8988T (cell line): Measurements from ENCODE around the gene SERPINA3.
"Not testable (repeated sequence)": the region's sequence is repeated elsewhere in the genome, so short reads cannot be mapped to it uniquely, and the experiment has no call there.

ENCODE experiments used
- DNase-seq: peaks from one replicate; pipeline ENCODE4 v3.0.0; 2011

Gene SERPINA3

GRCh38 chr14:94612174-94612573, at the start of gene SERPINA3:
SERPINA3 (plus strand) TSS chr14:94612391; CDS start chr14:94614442, 2,051 bp downstream.
- no peak for DNase-seq

DNA sequence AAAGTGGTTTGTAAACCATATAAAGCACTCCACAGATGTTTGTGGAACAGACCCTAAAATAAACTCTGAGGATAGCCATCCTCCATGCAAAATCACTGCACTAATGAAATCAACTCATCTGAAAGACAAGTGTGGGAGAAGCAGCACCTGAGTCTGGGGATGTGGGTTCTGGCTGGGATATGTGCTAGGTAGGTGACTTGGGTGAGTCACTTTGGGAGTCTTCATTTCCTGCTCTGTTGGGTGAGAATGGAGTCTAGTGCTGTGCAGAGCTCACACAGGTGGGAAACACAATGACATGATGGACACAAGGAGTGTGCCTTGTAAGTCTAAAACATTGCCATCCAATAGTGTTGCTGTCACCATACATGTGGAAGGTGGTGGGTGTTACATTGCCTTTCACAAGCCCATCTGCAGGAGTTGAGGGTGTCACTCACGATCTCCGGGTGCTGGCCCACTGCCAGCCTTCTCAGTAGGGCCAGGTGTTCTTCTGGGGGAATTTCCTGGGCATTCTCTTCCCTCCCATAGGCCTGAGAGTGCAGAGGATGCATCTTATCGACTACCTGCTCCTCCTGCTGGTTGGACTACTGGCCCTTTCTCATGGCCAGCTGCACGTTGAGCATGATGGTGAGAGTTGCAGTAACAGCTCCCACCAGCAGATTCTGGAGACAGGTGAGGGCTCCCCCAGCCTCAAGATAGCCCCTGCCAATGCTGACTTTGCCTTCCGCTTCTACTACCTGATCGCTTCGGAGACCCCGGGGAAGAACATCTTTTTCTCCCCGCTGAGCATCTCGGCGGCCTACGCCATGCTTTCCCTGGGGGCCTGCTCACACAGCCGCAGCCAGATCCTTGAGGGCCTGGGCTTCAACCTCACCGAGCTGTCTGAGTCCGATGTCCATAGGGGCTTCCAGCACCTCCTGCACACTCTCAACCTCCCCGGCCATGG, 49.0 kb upstream of the SERPINA3 start:
- no peak for DNase-seq

- no peak for DNase-seq
Observed at GRCh38 chr14:94564381-94564780, 47.8 kb upstream of the SERPINA3 start.

DNA sequence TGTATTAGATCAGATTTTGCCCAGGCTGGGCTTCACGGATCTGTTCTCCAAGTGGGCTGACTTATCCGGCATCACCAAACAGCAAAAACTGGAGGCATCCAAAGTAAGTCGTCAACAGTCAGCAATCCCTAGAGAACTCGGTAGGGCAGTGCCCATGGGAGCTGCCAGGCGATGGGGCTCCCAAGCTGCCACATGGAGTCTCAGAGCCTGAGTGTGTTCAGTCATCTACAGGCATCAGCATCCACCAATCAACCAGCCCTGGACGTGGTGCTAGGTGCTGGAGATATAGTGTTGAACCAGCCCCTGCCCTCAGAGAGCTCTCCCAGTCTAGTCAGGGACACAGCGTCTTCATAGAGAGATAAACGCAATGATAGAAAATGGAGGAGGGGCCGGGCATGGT, 44.0 kb upstream of the SERPINA3 start:
- DNase-seq, result no peak

GRCh38 chr14:94569381-94570001, 42.7 kb upstream of the SERPINA3 start:
- no peak for DNase-seq

- DNase-seq, result no peak
Observed at GRCh38 chr14:94570002-94570400, 42.2 kb upstream of the SERPINA3 start.

DNA sequence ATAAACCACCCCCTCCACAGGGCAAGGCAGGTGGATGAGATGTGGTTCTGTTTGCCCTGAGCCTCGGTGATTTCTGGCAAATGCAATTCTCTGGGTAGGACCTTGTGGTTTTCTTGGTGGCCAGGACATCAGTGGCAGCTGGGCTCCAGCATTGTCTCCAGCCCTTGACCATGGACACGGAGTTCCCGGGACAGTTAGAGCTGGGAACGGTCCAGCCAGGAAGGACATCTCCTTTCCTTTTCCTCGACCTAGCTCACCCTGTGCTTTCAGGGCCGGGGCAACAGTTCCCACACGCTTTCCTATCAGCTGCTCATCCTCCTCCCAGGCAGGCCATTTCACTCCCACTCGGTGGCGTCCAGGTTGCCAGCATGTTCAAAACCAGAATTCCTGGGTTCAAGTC, 41.8 kb upstream of the SERPINA3 start:
- DNase-seq, result no peak

- DNase-seq, result no peak
Observed at GRCh38 chr14:94571395-94571794, 40.8 kb upstream of the SERPINA3 start.

DNA sequence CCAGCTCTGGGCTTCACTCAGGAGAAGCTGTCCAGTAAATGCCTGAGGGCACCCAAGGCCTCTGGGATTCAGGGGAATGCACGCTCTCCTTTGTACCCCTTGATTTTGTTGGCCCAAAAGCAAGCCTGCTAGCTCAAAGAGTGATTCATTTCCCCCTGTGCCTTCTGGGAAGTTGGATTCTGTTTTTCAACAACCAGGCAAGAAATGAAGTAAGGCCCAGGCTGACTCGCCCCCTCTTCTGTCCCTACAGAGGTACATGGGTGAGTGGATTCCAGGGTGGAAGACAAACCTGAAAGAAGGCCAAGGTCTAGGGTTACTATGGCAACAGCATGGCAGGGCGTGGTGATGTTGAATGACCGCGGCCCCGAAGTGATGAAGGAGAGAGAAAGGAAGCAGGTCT, 40.2 kb upstream of the SERPINA3 start:
- DNase-seq, result no peak

DNA sequence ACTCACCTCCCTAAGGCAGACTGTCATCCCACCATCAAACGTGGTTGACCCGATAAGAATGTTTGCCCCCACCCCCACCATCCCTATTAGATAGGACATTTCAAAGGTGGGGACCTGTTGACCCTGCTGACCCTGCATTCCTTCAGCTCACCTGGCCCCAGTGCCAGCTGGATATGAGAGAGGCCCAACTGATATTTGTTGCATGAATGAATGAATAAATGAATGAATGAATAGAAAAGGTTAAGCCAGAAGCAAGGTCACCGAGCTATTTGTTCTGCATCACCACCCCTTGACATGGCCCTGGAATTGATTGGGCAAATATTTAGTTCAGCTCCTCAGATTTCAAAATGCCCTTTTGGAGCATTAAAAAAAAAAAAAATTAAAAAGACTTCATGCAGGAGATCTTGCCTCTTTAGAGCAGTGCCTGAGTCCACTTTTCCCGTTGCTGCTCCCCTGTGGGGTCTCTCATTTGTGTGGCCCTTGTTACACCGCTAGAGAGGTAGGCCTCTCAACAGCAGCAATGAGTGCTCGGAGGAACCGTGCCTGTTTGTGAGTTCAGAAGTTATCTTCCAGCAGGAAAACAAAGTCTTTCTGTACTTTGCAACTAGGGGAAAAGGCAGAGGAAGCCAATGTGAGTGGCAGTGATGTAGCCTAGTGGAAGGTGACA, 39.4 kb upstream of the SERPINA3 start:
- no peak for DNase-seq

DNA sequence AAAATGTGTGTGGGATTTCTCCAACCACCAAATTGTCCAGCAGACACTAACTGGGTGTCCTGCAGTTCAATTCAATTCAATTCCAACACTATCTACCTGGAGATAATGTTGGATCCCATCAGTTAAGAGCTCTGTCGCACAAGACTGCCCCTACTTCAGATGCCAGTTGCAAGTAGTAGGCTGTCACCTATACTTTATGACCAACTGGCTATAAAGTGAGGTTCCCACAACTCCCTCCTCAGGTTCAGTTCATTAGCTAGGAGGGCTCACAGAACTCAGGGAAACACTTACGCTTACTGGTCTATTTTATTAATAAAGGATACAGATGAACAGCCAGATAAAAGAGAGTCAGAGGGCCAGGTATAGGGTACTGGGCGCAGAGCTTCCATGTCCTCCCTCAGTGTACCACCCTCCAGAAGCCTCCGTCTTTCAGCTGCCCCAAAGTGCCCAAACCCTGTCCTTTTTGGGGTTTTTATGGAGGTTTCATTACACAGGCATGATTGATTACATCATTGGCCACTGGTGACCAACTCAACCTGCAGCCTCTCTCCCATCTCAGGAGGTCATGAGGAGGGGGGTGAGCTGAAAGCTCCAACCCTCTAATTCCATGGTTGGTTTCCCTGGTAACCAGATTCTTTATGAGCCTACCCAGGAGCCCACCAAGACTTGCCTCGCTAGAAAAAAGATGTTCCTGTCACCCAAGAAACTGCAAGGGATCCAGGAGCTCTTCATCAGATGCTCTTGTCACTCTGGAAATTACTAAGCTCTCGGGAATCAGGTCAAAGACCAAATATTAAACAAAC, 38.5 kb upstream of the SERPINA3 start:
- no peak for DNase-seq

DNA sequence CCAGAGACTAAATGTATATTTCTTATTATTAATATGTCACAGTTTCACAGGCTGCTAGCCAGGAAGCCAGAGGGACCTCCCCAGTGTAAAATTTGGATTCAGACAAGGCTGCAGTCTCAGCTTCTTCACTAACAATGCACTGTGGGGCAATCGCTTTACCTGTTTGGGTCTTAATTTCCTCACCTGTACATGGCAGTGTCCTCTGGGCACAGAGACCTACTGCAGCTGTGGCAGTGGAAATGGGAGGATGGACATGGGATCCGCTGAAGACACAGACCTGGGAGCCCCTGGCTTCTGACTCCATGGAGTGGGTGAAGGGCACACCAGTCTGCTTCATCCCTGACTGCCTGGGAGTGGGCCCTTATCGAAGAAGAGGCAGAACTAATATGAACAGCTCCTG, 37.9 kb upstream of the SERPINA3 start:
- DNase-seq, result no peak

DNA sequence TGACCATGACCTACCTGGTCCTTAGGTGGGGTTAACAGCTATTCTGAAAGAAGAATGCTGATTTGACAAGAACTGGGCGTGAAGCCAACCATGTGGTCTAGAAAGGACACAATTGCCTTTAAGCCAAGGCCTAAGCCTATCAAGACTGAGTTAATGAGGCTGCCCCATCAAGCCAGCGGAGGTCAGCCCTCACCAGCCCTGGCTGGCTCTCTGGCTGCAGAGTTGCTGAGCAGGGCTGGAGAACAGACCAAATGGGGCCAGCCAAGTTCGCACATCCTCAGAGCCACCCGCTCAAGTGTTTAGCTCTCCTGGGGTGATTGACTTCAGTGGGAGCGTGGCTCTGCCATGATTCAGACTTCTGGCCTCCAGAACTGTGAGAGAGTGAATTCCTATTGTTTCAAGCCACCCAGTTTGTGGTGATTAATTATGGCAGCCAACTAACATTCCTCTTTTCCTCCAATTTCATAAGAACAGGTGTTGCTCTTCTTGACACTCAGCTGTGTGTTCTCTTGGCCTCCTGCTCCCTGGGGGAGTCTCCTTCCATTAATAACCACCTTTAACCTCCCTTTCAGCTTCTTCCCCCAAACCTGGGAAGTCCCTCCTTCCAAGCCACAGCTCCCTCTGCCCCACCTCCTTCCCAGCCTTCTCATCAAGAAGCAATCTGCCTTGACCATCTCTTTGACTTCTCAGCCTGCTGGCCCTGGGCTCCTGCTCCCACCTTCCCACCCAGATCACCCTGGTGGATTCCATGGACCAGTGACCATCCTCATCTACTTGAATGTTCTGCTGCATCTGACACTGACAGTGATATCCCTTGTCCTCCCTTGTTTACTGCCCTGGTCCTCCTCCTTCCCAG, 36.2 kb upstream of the SERPINA3 start:
- no peak for DNase-seq

DNA sequence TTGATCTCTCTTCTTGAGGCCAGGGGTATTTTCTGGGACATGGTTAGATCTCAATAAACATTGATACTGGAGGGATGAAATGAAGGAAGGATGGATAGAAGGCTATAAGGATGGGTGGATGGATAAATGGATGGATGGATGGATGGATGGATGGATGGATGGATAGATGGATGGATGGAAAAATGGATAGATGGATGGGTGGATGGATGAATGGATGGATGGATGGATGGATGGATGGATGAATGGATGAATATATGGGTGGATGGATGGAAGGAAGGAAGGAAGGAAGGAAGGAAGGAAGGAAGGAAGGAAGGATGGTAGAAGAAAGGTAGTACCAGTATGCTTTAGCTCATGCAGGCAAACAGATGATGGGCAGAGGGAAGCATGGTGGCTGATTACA, 34.7 kb upstream of the SERPINA3 start:
- not testable (repeated sequence) for DNase-seq

- DNase-seq, result no peak
Observed at GRCh38 chr14:94578712-94579111, 33.5 kb upstream of the SERPINA3 start.

- DNase-seq, result no peak
Observed at GRCh38 chr14:94581127-94581999, 30.8 kb upstream of the SERPINA3 start, which contains the start of gene SERPINA5. SERPINA5 (plus strand) TSS chr14:94581426; CDS start chr14:94587363, 5,937 bp downstream.

GRCh38 chr14:94582199-94582750, 29.9 kb upstream of the SERPINA3 start:
- DNase-seq, result no peak

DNA sequence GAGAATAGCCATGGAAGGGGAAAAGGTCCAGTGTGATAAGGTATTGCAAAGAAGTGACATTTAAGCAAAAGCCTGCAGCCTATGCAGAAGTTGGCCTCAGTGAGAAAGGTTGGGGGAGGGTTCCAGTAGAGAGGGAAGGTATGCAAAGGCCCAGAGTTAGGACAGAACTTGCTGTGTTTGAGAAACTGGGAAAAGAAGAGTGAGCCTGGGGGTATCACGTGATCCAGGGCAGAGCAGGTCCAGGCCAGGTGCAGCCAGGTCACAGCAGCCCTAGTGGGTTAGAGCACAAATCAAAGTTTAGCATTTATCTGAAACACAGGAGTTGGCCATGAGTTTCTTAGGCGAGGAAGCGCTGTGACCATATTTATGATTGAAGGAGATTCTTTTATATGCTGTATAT, 29.3 kb upstream of the SERPINA3 start:
- no peak for DNase-seq

DNA sequence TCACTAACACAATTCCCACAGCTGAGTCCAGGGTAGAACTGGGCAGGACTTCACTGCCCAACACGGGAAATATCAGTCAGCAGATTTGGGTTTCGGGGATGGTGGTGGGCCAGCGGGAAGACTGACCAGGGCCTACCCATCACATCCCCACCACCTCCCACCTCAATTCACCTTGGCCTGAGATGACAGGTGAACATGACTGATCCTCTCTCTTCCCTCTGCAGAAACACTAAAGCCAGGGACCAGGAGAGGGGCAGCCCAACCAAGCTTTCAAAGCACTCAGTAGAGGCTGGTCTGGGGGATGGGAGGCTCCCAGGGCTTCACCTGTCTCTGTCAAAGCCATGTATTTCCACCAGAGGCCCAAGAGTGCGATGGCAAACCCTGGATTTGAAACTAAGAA, 28.6 kb upstream of the SERPINA3 start:
- DNase-seq, result no peak

DNA sequence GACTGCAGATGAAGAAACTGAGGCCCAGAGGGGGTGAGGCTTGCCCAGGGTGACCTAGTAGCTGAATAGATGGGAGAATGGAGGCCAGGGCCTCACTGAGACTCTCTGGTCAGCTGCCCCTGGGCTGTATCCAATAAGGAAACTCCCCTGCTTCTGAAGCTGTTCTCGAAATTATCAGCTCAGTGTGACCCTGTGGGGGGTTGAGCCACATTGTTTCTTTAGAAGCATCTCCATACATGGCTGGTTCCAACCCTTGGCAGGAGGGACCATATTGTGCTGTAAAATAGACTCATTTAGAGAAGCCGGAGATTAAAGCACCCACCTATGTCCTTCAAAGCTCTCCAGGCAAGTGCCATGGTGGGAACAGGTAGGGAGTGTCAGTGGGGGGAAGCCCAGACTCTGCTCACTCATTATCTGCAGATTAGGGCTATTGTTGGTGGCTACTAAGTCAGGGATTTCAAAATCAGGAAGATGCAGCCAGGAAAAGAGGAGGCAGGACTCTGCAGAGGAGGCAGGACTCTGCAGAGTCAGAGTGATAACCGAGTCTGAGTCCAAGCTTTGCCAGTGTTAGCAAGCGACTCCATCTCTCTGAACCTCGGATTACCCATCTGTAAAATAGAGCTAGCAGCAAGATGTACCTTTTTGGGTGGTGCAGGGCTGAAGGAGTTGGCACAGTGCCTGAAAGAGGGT, 27.5 kb upstream of the SERPINA3 start:
- DNase-seq, result no peak
